Measurements from ENCODE around the gene DNAH14. TPM values are rescaled to one million over a fixed set of nuclear protein-coding genes. Genes with fewer than 3 reads are reported as not detected.

Gene DNAH14
- total RNA-seq, 1 experiment from 2014 or later = 39.7 TPM

DNA sequence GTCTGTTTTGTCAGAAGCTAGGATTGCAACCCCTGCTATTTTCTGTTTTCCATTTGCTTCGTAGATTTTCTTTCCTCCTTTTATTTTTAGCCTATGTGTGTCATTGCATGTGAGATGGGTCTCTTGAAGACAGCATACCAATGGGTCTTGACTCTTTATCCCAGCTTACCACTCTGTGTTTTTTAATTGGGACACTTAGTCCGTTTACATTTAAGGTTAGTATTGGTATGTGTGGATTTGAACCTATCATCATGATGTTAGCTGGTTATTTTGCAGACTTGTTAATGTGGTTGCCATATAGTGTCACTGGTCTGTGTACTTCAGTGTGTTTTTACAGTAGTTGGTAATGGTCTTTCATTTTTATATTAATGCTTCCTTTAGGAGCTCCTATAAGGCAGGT is 141.5 kb downstream of the DNAH14 start:
- no CpG with 5 or more reads among the region's 2 CpGs for WGBS (ENCODE audit: extremely low coverage, insufficient read length, low lambda C conversion rate)
- H4K91ac ChIP-seq (ENCODE audit: insufficient read length, low read depth, low read length) = no peak overlapping the region
- no peak overlapping the region for H3K4ac ChIP-seq (ENCODE audit: low read depth, low read length)
- no peaks in the 10 kb centered on the region for H3K27me3 ChIP-seq (ENCODE audit: insufficient read depth, low read length)
- no peaks in the 10 kb centered on the region for H3K27me3 Mint-ChIP-seq (ENCODE audit: low read depth)
- no peaks in the 10 kb centered on the region for H3K79me1 ChIP-seq (ENCODE audit: insufficient read depth, low read depth, low read length, poor library complexity, severe bottlenecking)
- H3K9me3 ChIP-seq (ENCODE audit: control insufficient read depth, low read depth, low read length) = peaks cover 4% of the 10 kb centered on the region
- H2BK120ac ChIP-seq (ENCODE audit: low read depth, low read length, poor library complexity, severe bottlenecking) = no peak overlapping the region
- H4K20me1 ChIP-seq (ENCODE audit: control insufficient read depth, insufficient read depth, insufficient read length) = no peaks in the 10 kb centered on the region
- no peaks in the 10 kb centered on the region for H3K4me1 ChIP-seq (ENCODE audit: insufficient read depth, low read length)
- H3K4me3 Mint-ChIP-seq = no peak overlapping the region
- H2BK12ac ChIP-seq (ENCODE audit: insufficient read length, low read depth, low read length) = no peak overlapping the region
- no peak overlapping the region for H3K23ac ChIP-seq (ENCODE audit: insufficient read length, low read depth, low read length)
- H4K5ac ChIP-seq (ENCODE audit: insufficient read length, low read depth, low read length) = no peak overlapping the region
- no peak overlapping the region for H3K9ac ChIP-seq (ENCODE audit: extremely low read depth, insufficient read length, low read length)
- TF ChIP-seq, protein P1, sequence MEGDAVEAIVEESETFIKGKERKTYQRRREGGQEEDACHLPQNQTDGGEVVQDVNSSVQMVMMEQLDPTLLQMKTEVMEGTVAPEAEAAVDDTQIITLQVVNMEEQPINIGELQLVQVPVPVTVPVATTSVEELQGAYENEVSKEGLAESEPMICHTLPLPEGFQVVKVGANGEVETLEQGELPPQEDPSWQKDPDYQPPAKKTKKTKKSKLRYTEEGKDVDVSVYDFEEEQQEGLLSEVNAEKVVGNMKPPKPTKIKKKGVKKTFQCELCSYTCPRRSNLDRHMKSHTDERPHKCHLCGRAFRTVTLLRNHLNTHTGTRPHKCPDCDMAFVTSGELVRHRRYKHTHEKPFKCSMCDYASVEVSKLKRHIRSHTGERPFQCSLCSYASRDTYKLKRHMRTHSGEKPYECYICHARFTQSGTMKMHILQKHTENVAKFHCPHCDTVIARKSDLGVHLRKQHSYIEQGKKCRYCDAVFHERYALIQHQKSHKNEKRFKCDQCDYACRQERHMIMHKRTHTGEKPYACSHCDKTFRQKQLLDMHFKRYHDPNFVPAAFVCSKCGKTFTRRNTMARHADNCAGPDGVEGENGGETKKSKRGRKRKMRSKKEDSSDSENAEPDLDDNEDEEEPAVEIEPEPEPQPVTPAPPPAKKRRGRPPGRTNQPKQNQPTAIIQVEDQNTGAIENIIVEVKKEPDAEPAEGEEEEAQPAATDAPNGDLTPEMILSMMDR (conservative IDR thresholded peaks at IDR 0.05) = no peak
- peaks cover 28 to 41% (median 38%) of the 10 kb centered on the region in 3 experiments for H3K36me3 Mint-ChIP-seq (ENCODE audit: insufficient read depth in 1 of 3, low read depth in 3 of 3)
- no peak overlapping the region for H2BK5ac ChIP-seq (ENCODE audit: insufficient read length, low read length)
- no peak overlapping the region for H3K14ac ChIP-seq (ENCODE audit: insufficient read depth, low read length)
- H2BK15ac ChIP-seq (ENCODE audit: low read depth, low read length) = no peak overlapping the region
- no peak overlapping the region for H3T11ph ChIP-seq (ENCODE audit: low read length)
- no peak overlapping the region for H3K4me2 ChIP-seq (ENCODE audit: insufficient read depth, insufficient read length, low read length)
- no peak overlapping the region for H3K27ac Mint-ChIP-seq
- H3K9me3 Mint-ChIP-seq = peaks cover 19 to 27% of the 10 kb centered on the region in 2 experiments; a peak in 4 of 5 replicates
- no peak overlapping the region for H3K56ac ChIP-seq (ENCODE audit: insufficient read length, low read depth, low read length)
- no peak overlapping the region for H3K18ac ChIP-seq (ENCODE audit: insufficient read length, low read depth, low read length)
- no peaks in the 10 kb centered on the region for H3K4me1 Mint-ChIP-seq
- H2BK20ac ChIP-seq (ENCODE audit: low read depth, low read length, poor library complexity, severe bottlenecking) = no peak overlapping the region
- no peak overlapping the region for H2AK5ac ChIP-seq (ENCODE audit: insufficient read length, low read length)
- H3K27ac ChIP-seq (ENCODE audit: insufficient read length, low read depth, low read length) = no peak overlapping the region
- no peak overlapping the region for H2AFZ ChIP-seq (ENCODE audit: low read length)
- no peaks in the 10 kb centered on the region for H3K79me2 ChIP-seq (ENCODE audit: insufficient read depth, low read length)
- no peak overlapping the region for H4K8ac ChIP-seq (replicated peaks; ENCODE audit: insufficient read length, low read depth, low read length)
- DNase-seq = no peak
- H3K23me2 ChIP-seq (ENCODE audit: insufficient read length, low read depth, low read length, poor library complexity, severe bottlenecking) = no peaks in the 10 kb centered on the region
